ENCODE measurements around the gene GPR37L1.
"Not testable (repeated sequence)": the region's sequence is repeated elsewhere in the genome, so short reads cannot be mapped to it uniquely, and the experiment has no call there.

GPR37L1 gene

GRCh38 chr1:202107801-202108731 is 14.7 kb upstream of the GPR37L1 start:
- DNase-seq (ENCODE audit: extremely low spot score, insufficient read length, low read depth) (no peak), FAIRE-seq (no peak)

- DNase-seq (ENCODE audit: extremely low spot score, insufficient read length, low read depth) = no peak
- FAIRE-seq = no peak
Observed at GRCh38 chr1:202110977-202111376, 11.7 kb upstream of the GPR37L1 start.

- DNase-seq (ENCODE audit: extremely low spot score, insufficient read length, low read depth); FAIRE-seq: not testable (repeated sequence)
Observed at GRCh38 chr1:202111589-202111988, 11.1 kb upstream of the GPR37L1 start.

- DNase-seq (ENCODE audit: extremely low spot score, insufficient read length, low read depth) (no peak), FAIRE-seq (no peak)
Observed at GRCh38 chr1:202112859-202113689, 9.6 kb upstream of the GPR37L1 start.

- FAIRE-seq = no peak
- no peak for DNase-seq (ENCODE audit: extremely low spot score, insufficient read length, low read depth)
Observed at GRCh38 chr1:202113690-202114300, 8.9 kb upstream of the GPR37L1 start.

- no peak for FAIRE-seq
- DNase-seq (ENCODE audit: extremely low spot score, insufficient read length, low read depth) = no peak
Observed at GRCh38 chr1:202116287-202116686, 6.4 kb upstream of the GPR37L1 start.

- DNase-seq (ENCODE audit: extremely low spot score, insufficient read length, low read depth) = no peak
- FAIRE-seq = no peak
Observed at GRCh38 chr1:202117898-202118371, 4.8 kb upstream of the GPR37L1 start.

GRCh38 chr1:202121006-202121405 is 1.7 kb upstream of the GPR37L1 start:
- DNase-seq (ENCODE audit: extremely low spot score, insufficient read length, low read depth) (no peak), FAIRE-seq (no peak)

GRCh38 chr1:202123336-202123813 is 658 bp downstream of the GPR37L1 start:
- FAIRE-seq (no peak), DNase-seq (ENCODE audit: extremely low spot score, insufficient read length, low read depth) (no peak)

GRCh38 chr1:202124142-202124541 is 1.4 kb downstream of the GPR37L1 start:
- FAIRE-seq = no peak

GRCh38 chr1:202125611-202126010 is 2.9 kb downstream of the GPR37L1 start:
- no peak for FAIRE-seq

More at GRCh38 chr1:202124142-202124541, 1.4 kb downstream of the GPR37L1 start:
- no peak for DNase-seq (ENCODE audit: extremely low spot score, insufficient read length, low read depth)

GRCh38 chr1:202126426-202126825 is 3.7 kb downstream of the GPR37L1 start:
- no peak for FAIRE-seq

More at GRCh38 chr1:202125611-202126010, 2.9 kb downstream of the GPR37L1 start:
- DNase-seq (ENCODE audit: extremely low spot score, insufficient read length, low read depth) = no peak

GRCh38 chr1:202127061-202127460 is 4.3 kb downstream of the GPR37L1 start:
- FAIRE-seq (no peak), DNase-seq (ENCODE audit: extremely low spot score, insufficient read length, low read depth) (no peak)

More at GRCh38 chr1:202126426-202126825, 3.7 kb downstream of the GPR37L1 start:
- DNase-seq (ENCODE audit: extremely low spot score, insufficient read length, low read depth) = no peak

GRCh38 chr1:202127836-202128622 is 5.3 kb downstream of the GPR37L1 start:
- FAIRE-seq (no peak), DNase-seq (ENCODE audit: extremely low spot score, insufficient read length, low read depth) (no peak)

- DNase-seq (ENCODE audit: extremely low spot score, insufficient read length, low read depth) (no peak), FAIRE-seq (no peak)
Observed at GRCh38 chr1:202129453-202130296, 7.0 kb downstream of the GPR37L1 start.

GRCh38 chr1:202130297-202130721 is 7.6 kb downstream of the GPR37L1 start:
- DNase-seq (ENCODE audit: extremely low spot score, insufficient read length, low read depth) (no peak), FAIRE-seq (no peak)

- DNase-seq (ENCODE audit: extremely low spot score, insufficient read length, low read depth) (no peak), FAIRE-seq (no peak)
Observed at GRCh38 chr1:202130816-202131522, 8.3 kb downstream of the GPR37L1 start.

Measured in GM18507 (cell line).